Stomach (tissue), 9 donors: ENCODE data around the gene IL10RA. TPM values are rescaled to one million over a fixed set of nuclear protein-coding genes. Genes with fewer than 3 reads are reported as not detected.

Experiments
- DNase-seq, 2 donors: peaks; one replicate each; pipeline versions ENCODE4 v3.0.0 to v3.0.0-alpha.2; 2013 to 2019
- H3K27ac ChIP-seq, 5 donors: fragments of 200-600 bp in 4 of 5; sonication (generic) in 4 of 5; one replicate each; pipeline ENCODE4 v1.5.1; 2013 to 2019; ENCODE audit warnings: mild to moderate bottlenecking in 1 of 5, moderate library complexity in 1 of 5
- H3K27me3 ChIP-seq, 3 donors: fragments of 200-600 bp; sonication (generic); one replicate each; pipeline ENCODE4 v1.5.1; 2017 to 2019; ENCODE audit warnings: mixed run types in 1 of 3
- H3K36me3 ChIP-seq, 4 donors: fragments of 200-600 bp; sonication (generic); 1 replicate in 3 of 4; 2 replicates in 1 of 4; pipeline ENCODE4 v1.5.1; 2016 to 2019
- H3K4me1 ChIP-seq, 4 donors: fragments of 200-600 bp; sonication (generic); one replicate each; pipeline ENCODE4 v1.5.1; 2016 to 2019
- H3K4me3 ChIP-seq, 4 donors: fragments of 200-600 bp; sonication (generic) in 3 of 4; one replicate each; pipeline ENCODE4 v1.5.1; 2016 to 2019; ENCODE audit warnings: mild to moderate bottlenecking in 1 of 4
- H3K9me3 ChIP-seq, 4 donors: fragments of 200-600 bp; sonication (generic); one replicate each; pipeline ENCODE4 v1.5.1; 2016 to 2019
- EP300 ChIP-seq: sonication (generic); formaldehyde crosslinking; IDR thresholded peaks from one replicate; pipeline ENCODE4 v1.6.1; 2017; ENCODE audit warnings: antibody characterized with exemption
- POLR2A ChIP-seq, 4 donors: fragments of 450-650 bp; IDR thresholded peaks; one replicate each; pipeline ENCODE4 v1.6.1; 2016; ENCODE audit warnings: antibody characterized with exemption in 4 of 4, control low read depth in 2 of 4, mild to moderate bottlenecking in 1 of 4, moderate library complexity in 1 of 4
- POLR2AphosphoS5 ChIP-seq, 3 donors: sonication (generic); formaldehyde crosslinking; IDR thresholded peaks; one replicate each; pipeline ENCODE4 v1.6.1; 2016; ENCODE audit warnings: antibody characterized with exemption in 3 of 3
- WGBS, 5 donors: extraction: QIAGEN DNeasy Blood & Tissue Kit in 3 of 5; methylation state at CpG; one replicate each; pipeline versions ENCODE4 v1.1.5 to v1.1.7; 2013 to 2018; 5-methylcytosine and 5-hydroxymethylcytosine counted together
- intact Hi-C: fragments of 100-400 bp; cut with DNase I; formaldehyde crosslinking; loops from one replicate; pipeline ENCODE4 v1.15.1; 2023; ENCODE audit warnings: low total_unique reads
- polyA plus RNA-seq, 3 donors: library from polyadenylated mRNA; stranded (reverse); fragments of 200-250 nt; gene quantifications; one replicate each; pipeline ENCODE4 v1.2.3, GENCODE V29; 2013
- total RNA-seq, 5 donors: library from RNA; depleted of rRNA; stranded (reverse); fragments of >200 nt; gene quantifications; one replicate each; pipeline versions ENCODE4 v1.1.0 to v1.2.3, GENCODE V29; 2014 to 2016
- TF ChIP-seq, protein P1 (sequence below), 7 experiments: fragments of 450-650 bp in 4 of 7; fragments of 200-600 bp in 3 of 7; sonication (generic) in 3 of 7; IDR thresholded peaks; one replicate each; pipeline ENCODE4 v1.5.1; 2016 to 2019; ENCODE audit warnings: antibody characterized with exemption in 7 of 7, control low read depth in 2 of 7, mild to moderate bottlenecking in 1 of 7
- donor health status: healthy with polysubstance abuse.
- donor health status: Bipolar disorder and iron deficiency.
- donor health status: healthy.

Gene IL10RA
- total and polyA plus RNA-seq, 8 donors = 2.1 to 190 (median 8.0) TPM

DNA sequence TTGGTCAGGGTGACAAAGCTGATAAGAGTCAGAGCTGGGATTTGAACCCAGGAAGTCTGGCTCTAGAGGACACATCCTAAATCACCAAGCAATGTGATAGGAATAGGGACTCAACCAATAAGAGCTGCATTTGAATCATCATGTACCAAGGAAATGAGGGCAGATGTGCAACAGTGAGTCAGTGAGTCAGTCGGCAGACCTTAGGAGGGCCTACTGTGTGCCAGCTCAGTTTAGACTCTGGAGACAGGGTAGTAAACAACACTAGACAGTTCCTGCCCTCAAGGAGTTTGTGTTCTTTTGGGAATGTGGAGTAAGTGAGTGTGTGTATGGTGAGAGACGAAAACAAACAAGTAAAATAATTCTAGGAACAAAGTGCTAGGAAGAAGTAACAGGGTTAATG lies 11.2 kb downstream of the IL10RA start:
- no peak for DNase-seq
- no peaks in the 10 kb centered on the region for H3K9me3 ChIP-seq
- H3K4me3 ChIP-seq = no peak overlapping the region
- H3K27ac ChIP-seq = peak overlapping the region in 1 of 5 donors; percentile 8
- intact Hi-C loops = no loop called here
- peaks cover 0 to 37% (median 8%) of the 10 kb centered on the region in 4 donors for H3K4me1 ChIP-seq
- TF ChIP-seq POLR2AphosphoS5 (IDR thresholded peaks at IDR 0.05) = no peak
- TF ChIP-seq EP300 = no peak
- no peak for TF ChIP-seq POLR2A (IDR thresholded peaks at IDR 0.05)
- TF ChIP-seq, protein P1, sequence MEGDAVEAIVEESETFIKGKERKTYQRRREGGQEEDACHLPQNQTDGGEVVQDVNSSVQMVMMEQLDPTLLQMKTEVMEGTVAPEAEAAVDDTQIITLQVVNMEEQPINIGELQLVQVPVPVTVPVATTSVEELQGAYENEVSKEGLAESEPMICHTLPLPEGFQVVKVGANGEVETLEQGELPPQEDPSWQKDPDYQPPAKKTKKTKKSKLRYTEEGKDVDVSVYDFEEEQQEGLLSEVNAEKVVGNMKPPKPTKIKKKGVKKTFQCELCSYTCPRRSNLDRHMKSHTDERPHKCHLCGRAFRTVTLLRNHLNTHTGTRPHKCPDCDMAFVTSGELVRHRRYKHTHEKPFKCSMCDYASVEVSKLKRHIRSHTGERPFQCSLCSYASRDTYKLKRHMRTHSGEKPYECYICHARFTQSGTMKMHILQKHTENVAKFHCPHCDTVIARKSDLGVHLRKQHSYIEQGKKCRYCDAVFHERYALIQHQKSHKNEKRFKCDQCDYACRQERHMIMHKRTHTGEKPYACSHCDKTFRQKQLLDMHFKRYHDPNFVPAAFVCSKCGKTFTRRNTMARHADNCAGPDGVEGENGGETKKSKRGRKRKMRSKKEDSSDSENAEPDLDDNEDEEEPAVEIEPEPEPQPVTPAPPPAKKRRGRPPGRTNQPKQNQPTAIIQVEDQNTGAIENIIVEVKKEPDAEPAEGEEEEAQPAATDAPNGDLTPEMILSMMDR (IDR thresholded peaks at IDR 0.05) = no peak
- H3K27me3 ChIP-seq = no peaks in the 10 kb centered on the region
- H3K36me3 ChIP-seq = peaks cover 0 to 58% (median 19%) of the 10 kb centered on the region in 4 donors
- 85 to 96% (median 90%) methylated on average over 2 of the region's 2 CpGs for WGBS, 5 donors

DNA sequence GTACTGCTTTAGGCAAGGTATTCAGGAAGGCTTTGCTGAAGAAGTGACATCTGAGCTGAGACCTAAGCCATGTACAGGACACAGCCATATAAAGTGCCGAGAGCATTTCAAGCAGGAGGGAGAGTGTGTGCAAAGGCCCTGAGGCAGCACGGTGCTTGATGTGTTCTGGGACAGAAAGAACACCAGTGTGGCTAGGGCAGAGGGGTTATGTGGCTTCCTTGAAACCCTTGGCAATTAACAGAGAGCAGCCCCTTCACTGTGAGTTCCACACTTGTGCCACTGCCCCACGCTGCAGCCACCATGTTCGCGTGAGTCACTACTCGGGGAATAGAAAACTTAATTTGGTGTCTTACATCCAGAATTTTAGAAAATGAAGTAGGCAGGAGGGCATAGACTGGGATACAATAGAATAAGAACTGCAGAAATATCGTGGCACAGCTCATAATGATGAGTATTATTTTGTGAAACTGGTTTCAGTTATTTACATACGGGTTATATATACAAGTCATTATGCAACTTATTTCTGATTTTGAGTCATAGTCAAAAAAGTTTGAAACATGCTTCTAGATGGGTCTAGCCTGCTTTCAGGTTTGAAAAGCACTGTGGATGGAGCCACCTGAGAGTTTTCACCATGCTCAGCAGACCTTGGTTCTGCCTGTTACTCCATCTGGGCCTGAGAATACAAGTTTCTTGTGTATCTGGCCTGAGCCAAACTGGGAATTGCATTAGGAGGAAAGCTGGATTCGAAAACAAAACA lies 11.8 kb downstream of the IL10RA start:
- no peaks in the 10 kb centered on the region for H3K9me3 ChIP-seq
- peaks cover 0 to 39% (median 10%) of the 10 kb centered on the region in 4 donors for H3K4me1 ChIP-seq
- no peak for DNase-seq
- no peaks in the 10 kb centered on the region for H3K27me3 ChIP-seq
- intact Hi-C loops = no loop called here
- peaks cover 0 to 57% (median 19%) of the 10 kb centered on the region in 4 donors for H3K36me3 ChIP-seq
- 84 to 89% (median 87%) methylated on average over 9 of the region's 9 CpGs for WGBS, 5 donors
- TF ChIP-seq EP300 (no peak), POLR2AphosphoS5 (IDR thresholded peaks at IDR 0.05) (no peak), POLR2A (IDR thresholded peaks at IDR 0.05) (no peak)
- TF ChIP-seq, protein P1 (IDR thresholded peaks at IDR 0.05) = no peak
- peak overlapping the region in 1 of 5 donors; percentile 8 for H3K27ac ChIP-seq
- H3K4me3 ChIP-seq = no peak overlapping the region

DNA sequence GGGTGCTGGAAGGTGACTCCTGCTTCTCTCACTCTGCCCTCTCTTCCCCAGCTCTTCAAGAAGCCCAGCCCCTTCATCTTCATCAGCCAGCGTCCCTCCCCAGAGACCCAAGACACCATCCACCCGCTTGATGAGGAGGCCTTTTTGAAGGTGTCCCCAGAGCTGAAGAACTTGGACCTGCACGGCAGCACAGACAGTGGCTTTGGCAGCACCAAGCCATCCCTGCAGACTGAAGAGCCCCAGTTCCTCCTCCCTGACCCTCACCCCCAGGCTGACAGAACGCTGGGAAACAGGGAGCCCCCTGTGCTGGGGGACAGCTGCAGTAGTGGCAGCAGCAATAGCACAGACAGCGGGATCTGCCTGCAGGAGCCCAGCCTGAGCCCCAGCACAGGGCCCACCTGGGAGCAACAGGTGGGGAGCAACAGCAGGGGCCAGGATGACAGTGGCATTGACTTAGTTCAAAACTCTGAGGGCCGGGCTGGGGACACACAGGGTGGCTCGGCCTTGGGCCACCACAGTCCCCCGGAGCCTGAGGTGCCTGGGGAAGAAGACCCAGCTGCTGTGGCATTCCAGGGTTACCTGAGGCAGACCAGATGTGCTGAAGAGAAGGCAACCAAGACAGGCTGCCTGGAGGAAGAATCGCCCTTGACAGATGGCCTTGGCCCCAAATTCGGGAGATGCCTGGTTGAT lies 12.6 kb downstream of the IL10RA start:
- peaks cover 0 to 50% (median 16%) of the 10 kb centered on the region in 4 donors for H3K36me3 ChIP-seq
- 80 to 90% (median 89%) methylated on average over 9 to 10 of the region's 10 CpGs for WGBS, 5 donors
- no peak for DNase-seq
- intact Hi-C loops = no loop called here
- peaks cover 0 to 2% (median under 1%) of the 10 kb centered on the region in 4 donors for H3K9me3 ChIP-seq
- TF ChIP-seq POLR2AphosphoS5 (IDR thresholded peaks at IDR 0.05) = no peak
- no peak for TF ChIP-seq EP300
- TF ChIP-seq, protein P1 (IDR thresholded peaks at IDR 0.05) = no peak
- TF ChIP-seq POLR2A (IDR thresholded peaks at IDR 0.05) = no peak
- H3K4me1 ChIP-seq = peaks cover 0 to 37% (median 10%) of the 10 kb centered on the region in 4 donors
- H3K27me3 ChIP-seq = no peaks in the 10 kb centered on the region
- H3K27ac ChIP-seq = peak overlapping the region in 1 of 5 donors; percentile 1
- H3K4me3 ChIP-seq = no peak overlapping the region

DNA sequence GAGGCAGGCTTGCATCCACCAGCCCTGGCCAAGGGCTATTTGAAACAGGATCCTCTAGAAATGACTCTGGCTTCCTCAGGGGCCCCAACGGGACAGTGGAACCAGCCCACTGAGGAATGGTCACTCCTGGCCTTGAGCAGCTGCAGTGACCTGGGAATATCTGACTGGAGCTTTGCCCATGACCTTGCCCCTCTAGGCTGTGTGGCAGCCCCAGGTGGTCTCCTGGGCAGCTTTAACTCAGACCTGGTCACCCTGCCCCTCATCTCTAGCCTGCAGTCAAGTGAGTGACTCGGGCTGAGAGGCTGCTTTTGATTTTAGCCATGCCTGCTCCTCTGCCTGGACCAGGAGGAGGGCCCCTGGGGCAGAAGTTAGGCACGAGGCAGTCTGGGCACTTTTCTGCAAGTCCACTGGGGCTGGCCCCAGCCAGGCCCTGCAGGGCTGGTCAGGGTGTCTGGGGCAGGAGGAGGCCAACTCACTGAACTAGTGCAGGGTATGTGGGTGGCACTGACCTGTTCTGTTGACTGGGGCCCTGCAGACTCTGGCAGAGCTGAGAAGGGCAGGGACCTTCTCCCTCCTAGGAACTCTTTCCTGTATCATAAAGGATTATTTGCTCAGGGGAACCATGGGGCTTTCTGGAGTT lies 13.3 kb downstream of the IL10RA start:
- H3K27ac ChIP-seq = peak overlapping the region in 1 of 5 donors; percentile 1
- WGBS, 5 donors = 63 to 83% (median 75%) methylated on average over 1 to 3 of the region's 3 CpGs

More for the DNA sequence above, 13.3 kb downstream of the IL10RA start:
- intact Hi-C loops = no loop called here
- Histone ChIP-seq H3K27me3 (no peaks in the 10 kb centered on the region), H3K9me3 (peaks cover 0 to 6% (median 3%) of the 10 kb centered on the region in 4 donors), H3K4me1 (peaks cover 0 to 32% (median 10%) of the 10 kb centered on the region in 4 donors), H3K4me3 (no peak overlapping the region), H3K36me3 (peaks cover 0 to 44% (median 15%) of the 10 kb centered on the region in 4 donors)
- TF ChIP-seq EP300 (no peak), POLR2A (IDR thresholded peaks at IDR 0.05) (no peak), POLR2AphosphoS5 (IDR thresholded peaks at IDR 0.05) (no peak)
- TF ChIP-seq, protein P1 (IDR thresholded peaks at IDR 0.05) = no peak
- DNase-seq = no peak
